ENCODE results near the gene HTR6.

GRCh38 chr1:19709260-19709793 lies 44.7 kb downstream of the HTR6 start:
- no peak for TF ChIP-seq CTCF (conservative IDR thresholded peaks at IDR 0.05; ENCODE audit: low read depth, low read length)
- no peak for TF ChIP-seq EZH2phosphoT487 (IDR thresholded peaks at IDR 0.05; ENCODE audit: borderline replicate concordance, low read length)
- TF ChIP-seq EZH2 (IDR thresholded peaks at IDR 0.05; ENCODE audit: low read length, unreplicated experiment) = no peak
